C4-2B (cell line): ENCODE results near the gene AKT1S1.

ENCODE experiments used
- CTCF ChIP-seq: fragments of 450-650 bp; conservative IDR thresholded peaks from 2 replicates; pipeline ENCODE4 v1.5.1; 2017; ENCODE audit warnings: mild to moderate bottlenecking
- ZFX ChIP-seq: fragments of 450-650 bp; IDR thresholded peaks from 2 replicates; pipeline ENCODE4 v1.6.1; 2017

GRCh38 chr19:49883094-49883493 lies 5.9 kb upstream of the AKT1S1 start:
- TF ChIP-seq CTCF (no peak), ZFX (no peak)
